Measurements from ENCODE around the gene NAV3. TPM values are rescaled to one million over a fixed set of nuclear protein-coding genes. Genes with fewer than 3 reads are reported as not detected.

NAV3 gene
- total RNA-seq, 1 experiment from 2014 or later = 18.0 TPM

- Histone ChIP-seq H3K27me3 (replicated peaks; ENCODE audit: insufficient read depth, low read depth, low read length, poor library complexity) (no peaks in the 10 kb centered on the region), H3K4me3 (ENCODE audit: low read depth, low read length, poor library complexity, severe bottlenecking) (no peak overlapping the region), H3K9me3 (ENCODE audit: low read depth, low read length, poor library complexity, severe bottlenecking) (no peaks in the 10 kb centered on the region), H3K4me1 (ENCODE audit: insufficient read depth, low read length, poor library complexity, severe bottlenecking) (no peaks in the 10 kb centered on the region), H3K27ac (ENCODE audit: low read depth, low read length, poor library complexity, severe bottlenecking) (no peak overlapping the region), H3K36me3 (ENCODE audit: insufficient read depth, low read length, poor library complexity, severe bottlenecking) (no peaks in the 10 kb centered on the region)
- no TSS peak for BruUV-seq (replicated peaks)
- no peak for DNase-seq (ENCODE audit: low spot score)
- intact Hi-C loops (cut with micrococcal nuclease; ENCODE audit: unreplicated experiment) = loop anchor here (10.0 kb wide), 2 partner anchors 679 to 979 kb away; partner anchors contain the start of gene SYT1
- POLR2A ChIA-PET (ENCODE audit: low non-redundant PET) = no interaction called here
- CTCF ChIA-PET = no interaction called here
- TF ChIP-seq EZH2 (IDR thresholded peaks at IDR 0.05; ENCODE audit: borderline replicate concordance, low read depth, low read length, poor library complexity, severe bottlenecking) (no peak), CTCF (conservative IDR thresholded peaks at IDR 0.05; ENCODE audit: low read depth, low read length) (no peak)
Measured at GRCh38 chr12:78185651-78186050, 355.0 kb downstream of the NAV3 start.

GRCh38 chr12:78186670-78187069 lies 356.0 kb downstream of the NAV3 start:
- no peak for DNase-seq (ENCODE audit: low spot score)
- Histone ChIP-seq H3K9me3 (ENCODE audit: low read depth, low read length, poor library complexity, severe bottlenecking) (no peaks in the 10 kb centered on the region), H3K27me3 (replicated peaks; ENCODE audit: insufficient read depth, low read depth, low read length, poor library complexity) (no peaks in the 10 kb centered on the region), H3K4me1 (ENCODE audit: insufficient read depth, low read length, poor library complexity, severe bottlenecking) (no peaks in the 10 kb centered on the region), H3K27ac (ENCODE audit: low read depth, low read length, poor library complexity, severe bottlenecking) (no peak overlapping the region), H3K36me3 (ENCODE audit: insufficient read depth, low read length, poor library complexity, severe bottlenecking) (no peaks in the 10 kb centered on the region), H3K4me3 (ENCODE audit: low read depth, low read length, poor library complexity, severe bottlenecking) (no peak overlapping the region)
- POLR2A ChIA-PET (ENCODE audit: low non-redundant PET) = no interaction called here
- CTCF ChIA-PET = no interaction called here
- no peak for TF ChIP-seq EZH2 (IDR thresholded peaks at IDR 0.05; ENCODE audit: borderline replicate concordance, low read depth, low read length, poor library complexity, severe bottlenecking)
- TF ChIP-seq CTCF (conservative IDR thresholded peaks at IDR 0.05; ENCODE audit: low read depth, low read length) = no peak
- no TSS peak for BruUV-seq (replicated peaks)
- intact Hi-C loops (cut with micrococcal nuclease; ENCODE audit: unreplicated experiment) = loop anchor here (10.0 kb wide), 2 partner anchors 678 to 978 kb away; partner anchors contain the start of gene SYT1

GRCh38 chr12:78187741-78188140 lies 357.0 kb downstream of the NAV3 start:
- H3K27ac ChIP-seq (ENCODE audit: low read depth, low read length, poor library complexity, severe bottlenecking) = no peak overlapping the region
- H3K4me1 ChIP-seq (ENCODE audit: insufficient read depth, low read length, poor library complexity, severe bottlenecking) = no peaks in the 10 kb centered on the region
- H3K4me3 ChIP-seq (ENCODE audit: low read depth, low read length, poor library complexity, severe bottlenecking) = no peak overlapping the region
- CTCF ChIA-PET = no interaction called here
- H3K9me3 ChIP-seq (ENCODE audit: low read depth, low read length, poor library complexity, severe bottlenecking) = no peaks in the 10 kb centered on the region
- DNase-seq (ENCODE audit: low spot score) = no peak
- intact Hi-C loops (cut with micrococcal nuclease; ENCODE audit: unreplicated experiment) = loop anchor here (10.0 kb wide), 2 partner anchors 677 to 977 kb away; partner anchors contain the start of gene SYT1
- BruUV-seq (replicated peaks) = no TSS peak
- no peaks in the 10 kb centered on the region for H3K27me3 ChIP-seq (replicated peaks; ENCODE audit: insufficient read depth, low read depth, low read length, poor library complexity)
- TF ChIP-seq EZH2 (IDR thresholded peaks at IDR 0.05; ENCODE audit: borderline replicate concordance, low read depth, low read length, poor library complexity, severe bottlenecking) (no peak), CTCF (conservative IDR thresholded peaks at IDR 0.05; ENCODE audit: low read depth, low read length) (no peak)
- H3K36me3 ChIP-seq (ENCODE audit: insufficient read depth, low read length, poor library complexity, severe bottlenecking) = no peaks in the 10 kb centered on the region
- POLR2A ChIA-PET (ENCODE audit: low non-redundant PET) = no interaction called here

Measured in A673 (cell line).